ENCODE results near the gene PLCL2.

DNA sequence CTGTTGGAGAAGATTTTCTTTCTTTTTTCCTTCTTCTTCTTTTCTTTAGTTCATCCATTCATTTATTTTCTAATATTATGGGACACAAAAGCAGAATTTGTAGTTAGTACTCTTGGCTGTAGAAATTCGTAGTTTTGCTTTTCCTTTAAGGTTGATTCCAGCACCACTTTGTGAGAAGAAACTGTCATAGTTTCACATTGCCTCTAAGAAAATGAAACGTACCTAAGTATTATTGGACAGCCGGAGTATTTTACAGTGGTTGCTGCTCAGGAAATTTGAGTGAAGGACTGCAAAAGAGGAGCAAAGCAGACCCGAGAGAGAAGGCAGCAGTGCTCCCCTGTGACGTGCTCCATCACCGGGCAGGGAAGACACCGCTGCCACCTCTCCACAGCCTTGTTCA is 48.1 kb downstream of the PLCL2 start:
- no peak for TF ChIP-seq CTCF (IDR thresholded peaks at IDR 0.05)
- TF ChIP-seq POLR2A (IDR thresholded peaks at IDR 0.05): no peak
